IMR-90 (cell line): ENCODE results near the gene ERCC8. TPM values are rescaled to one million over a fixed set of nuclear protein-coding genes. Genes with fewer than 3 reads are reported as not detected.

ENCODE experiments used
- ATAC-seq: fragments of 200-7000 bp; cut with Tn5 transposase; 2 replicates; pipeline ENCODE4 v1.9.1; 2020; ENCODE audit warnings: low read depth, mild to moderate bottlenecking, moderate library complexity
- BruUV-seq: library from RNA; stranded (reverse); fragments of 400-500 nt; replicated peaks from 2 replicates; lab custom pipeline; 2021; lab: Mats Ljungman, UMichigan
- CTCF ChIA-PET: fragments of 300-600 bp; formaldehyde crosslinking; extraction: SDS; loops from one replicate; lab custom pipeline; 2021; ENCODE audit warnings: antibody characterized with exemption; lab: Yijun Ruan, JAX
- POLR2A ChIA-PET: fragments of 300-600 bp; sonication (Branson Sonifier 250); formaldehyde crosslinking; loops from one replicate; lab custom pipeline; 2022; ENCODE audit warnings: antibody characterized with exemption; ENCODE audit not compliant: unreplicated experiment; lab: Charles Lee
- DNase-seq: peaks from one replicate; pipeline ENCODE4 v3.0.0; 2013
- H2AFZ ChIP-seq: replicated peaks from 2 replicates; pipeline ENCODE3; 2013; ENCODE audit warnings: low read length, mild to moderate bottlenecking; ENCODE audit not compliant: poor library complexity
- H2AK5ac ChIP-seq: 2 replicates; pipeline ENCODE4 v1.6.1; 2013; ENCODE audit warnings: low read depth, low read length, inconsistent platforms
- H2AK9ac ChIP-seq: replicated peaks from 2 replicates; pipeline ENCODE3; 2013; ENCODE audit warnings: mild to moderate bottlenecking, low read depth, low read length, moderate library complexity; ENCODE audit not compliant: poor library complexity
- H2BK120ac ChIP-seq: 2 replicates; pipeline ENCODE4 v1.6.1; 2013; ENCODE audit warnings: low read depth, low read length, inconsistent platforms
- H2BK15ac ChIP-seq: 3 replicates; pipeline ENCODE4 v1.6.1; 2013; ENCODE audit warnings: low read depth, low read length, inconsistent platforms
- H2BK20ac ChIP-seq: 2 replicates; pipeline ENCODE4 v1.6.1; 2013; ENCODE audit warnings: low read depth, mild to moderate bottlenecking, inconsistent platforms, low read length, moderate library complexity
- H2BK5ac ChIP-seq: 2 replicates; pipeline ENCODE4 v1.6.1; 2013; ENCODE audit warnings: mild to moderate bottlenecking, low read depth, low read length, inconsistent platforms; ENCODE audit not compliant: poor library complexity, severe bottlenecking
- H3K14ac ChIP-seq: replicated peaks from 2 replicates; pipeline ENCODE4 v1.6.1; 2013; ENCODE audit warnings: low read depth, low read length, inconsistent platforms
- H3K18ac ChIP-seq: 2 replicates; pipeline ENCODE4 v1.6.1; 2013; ENCODE audit warnings: low read depth, low read length, control low read depth
- H3K23ac ChIP-seq: 2 replicates; pipeline ENCODE4 v1.6.1; 2013; ENCODE audit warnings: low read depth, low read length, inconsistent platforms
- H3K27ac ChIP-seq: 2 replicates; pipeline ENCODE4 v1.5.1; 2013; ENCODE audit warnings: mild to moderate bottlenecking, control low read depth, low read length; ENCODE audit not compliant: insufficient read depth
- H3K27me3 ChIP-seq: 2 replicates; pipeline ENCODE4 v1.6.1; 2013; ENCODE audit warnings: low read length; ENCODE audit not compliant: control insufficient read depth, insufficient read depth
- H3K36me3 ChIP-seq: 2 replicates; pipeline ENCODE4 v1.6.1; 2013; ENCODE audit warnings: low read length, mixed read lengths; ENCODE audit not compliant: control insufficient read depth, insufficient read depth
- H3K4ac ChIP-seq: 2 replicates; pipeline ENCODE4 v1.6.1; 2013; ENCODE audit warnings: low read depth, low read length, inconsistent platforms
- H3K4me1 ChIP-seq: 2 replicates; pipeline ENCODE4 v1.6.1; 2013; ENCODE audit warnings: low read length, mixed read lengths; ENCODE audit not compliant: control insufficient read depth, insufficient read depth
- H3K4me2 ChIP-seq: 2 replicates; pipeline ENCODE4 v1.6.1; 2013; ENCODE audit warnings: low read depth, mild to moderate bottlenecking, control low read depth, low read length, moderate library complexity
- H3K4me3 ChIP-seq: 2 replicates; pipeline ENCODE4 v1.5.1; 2013; ENCODE audit warnings: low read depth, mild to moderate bottlenecking, control low read depth, low read length, moderate library complexity; ENCODE audit not compliant: insufficient read depth
- H3K56ac ChIP-seq: 2 replicates; pipeline ENCODE4 v1.6.1; 2013; ENCODE audit warnings: low read length, inconsistent platforms; ENCODE audit not compliant: insufficient read depth; ENCODE audit errors: extremely low read depth
- H3K79me1 ChIP-seq, 2 experiments: 2 replicates each; pipeline ENCODE4 v1.6.1; 2013; ENCODE audit warnings: low read length in 2 of 2, inconsistent platforms in 1 of 2, low read depth in 1 of 2
- H3K9ac ChIP-seq: 2 replicates; pipeline ENCODE4 v1.6.1; 2013; ENCODE audit warnings: low read depth, low read length, control low read depth
- H3K9me1 ChIP-seq: 2 replicates; pipeline ENCODE4 v1.6.1; 2013; ENCODE audit warnings: low read length, inconsistent platforms; ENCODE audit not compliant: insufficient read depth
- H3K9me3 ChIP-seq: 2 replicates; pipeline ENCODE4 v1.6.1; 2013; ENCODE audit warnings: low read length; ENCODE audit not compliant: control insufficient read depth, insufficient read depth
- H4K20me1 ChIP-seq: 2 replicates; pipeline ENCODE4 v1.6.1; 2013; ENCODE audit warnings: low read length, inconsistent platforms; ENCODE audit not compliant: insufficient read depth
- H4K5ac ChIP-seq: 2 replicates; pipeline ENCODE4 v1.6.1; 2013; ENCODE audit warnings: mild to moderate bottlenecking, low read depth, low read length, control low read depth
- H4K8ac ChIP-seq, 2 experiments: 2 replicates each; pipeline ENCODE4 v1.6.1; 2013; ENCODE audit warnings: low read depth in 2 of 2, low read length in 2 of 2, control low read depth in 1 of 2, inconsistent platforms in 1 of 2
- H4K91ac ChIP-seq: 2 replicates; pipeline ENCODE4 v1.6.1; 2013; ENCODE audit warnings: low read depth, low read length, inconsistent platforms; ENCODE audit not compliant: insufficient read depth
- POLR2A ChIP-seq: IDR thresholded peaks from 2 replicates; pipeline ENCODE4 v1.6.1; 2012; ENCODE audit warnings: mild to moderate bottlenecking, low read depth, low read length
- RFX5 ChIP-seq: IDR thresholded peaks from 2 replicates; pipeline ENCODE4 v1.8.0; 2012; ENCODE audit warnings: low read depth, mild to moderate bottlenecking, low read length, moderate library complexity
- WGBS, 2 experiments: methylation state at CpG; one replicate each; pipeline versions ENCODE4 v1.1.5 to v1.1.7; 2013; ENCODE audit warnings: missing lambda C conversion rate in 2 of 2; ENCODE audit not compliant: insufficient read length in 1 of 2; ENCODE audit errors: extremely low coverage in 2 of 2; 5-methylcytosine and 5-hydroxymethylcytosine counted together
- dilution Hi-C: fragments of 300-500 bp; cut with HindIII; formaldehyde crosslinking; loops from one replicate; pipeline ENCODE4 v1.14.3; 2018; ENCODE audit warnings: low sequenced_read_pairs; ENCODE audit not compliant: unreplicated experiment
- in situ Hi-C: fragments of 300-500 bp; cut with MboI; formaldehyde crosslinking; loops from 3 replicates; pipeline ENCODE4 v1.14.3; 2019; ENCODE audit warnings: low sequenced_read_pairs, inconsistent platforms, mixed read lengths
- intact Hi-C: fragments of 100-400 bp; cut with micrococcal nuclease; formaldehyde crosslinking; loops from 2 replicates; pipeline ENCODE4 v1.10.0; 2022
- polyA plus RNA-seq, 3 experiments: library from polyadenylated mRNA; depleted of rRNA; stranded (reverse); fragments of >200 nt; gene quantifications; 2 replicates each; pipeline ENCODE4 v1.2.3, GENCODE V29; 2012; ENCODE audit warnings: low replicate concordance in 1 of 3
- total RNA-seq: library from RNA; depleted of rRNA; stranded (reverse); fragments of >200 nt; gene quantifications from 2 replicates; pipeline ENCODE4 v1.2.3, GENCODE V29; 2012

The ERCC8 gene
- total and polyA plus RNA-seq, 2 of the 4 experiments (the other 2 are of a cell fraction), result 12.6 to 29.2 TPM

DNA sequence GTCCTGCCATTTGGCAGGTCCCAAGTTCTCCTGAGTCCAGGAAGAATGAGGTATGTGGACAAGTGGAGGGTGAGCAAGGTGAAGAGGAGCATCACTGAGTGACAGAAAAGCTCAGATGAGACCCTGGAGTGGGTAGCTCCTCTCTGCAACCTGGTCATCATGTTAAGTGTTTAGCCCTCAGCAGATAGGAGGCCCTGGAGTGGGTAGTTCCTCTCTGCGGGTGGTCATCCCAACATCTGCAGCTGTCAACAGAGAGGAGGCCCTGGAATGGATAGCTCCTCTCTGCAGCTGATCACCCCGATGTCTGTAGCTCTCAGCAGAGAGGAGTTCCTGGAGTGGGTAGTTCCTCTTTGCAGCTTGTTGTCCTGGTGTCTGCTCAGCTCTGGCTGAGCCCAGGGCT is 48.6 kb upstream of the ERCC8 start:
- H3K36me3 ChIP-seq, result no peaks in the 10 kb centered on the region
- peaks cover 9 to 17% of the 10 kb centered on the region in 2 experiments for H3K79me1 ChIP-seq
- no peak overlapping the region for H3K18ac ChIP-seq
- TF ChIP-seq RFX5 (no peak), POLR2A (no peak)
- peaks cover 7% of the 10 kb centered on the region; the same call in 1 of the 2 replicates for H4K20me1 ChIP-seq
- no peak overlapping the region for H2AK9ac ChIP-seq
- no peak overlapping the region for H4K8ac ChIP-seq
- no peak overlapping the region for H2BK5ac ChIP-seq
- intact Hi-C loops, result no loop called here
- in situ Hi-C loops, result no loop called here
- H2BK120ac ChIP-seq, result no peak overlapping the region
- no peak overlapping the region for H3K14ac ChIP-seq
- H3K4me2 ChIP-seq, result no peak overlapping the region
- ATAC-seq, result no peak
- no peak overlapping the region for H2AFZ ChIP-seq
- ChIA-PET CTCF (no interaction called here), POLR2A (no interaction called here)
- no peak overlapping the region for H2BK15ac ChIP-seq
- no peak overlapping the region for H4K91ac ChIP-seq
- DNase-seq, result no peak
- H3K56ac ChIP-seq, result no peak overlapping the region
- H3K27ac ChIP-seq, result no peak overlapping the region
- no CpG with 5 or more reads among the region's 2 CpGs for WGBS, 2 experiments
- no peak overlapping the region for H3K4ac ChIP-seq
- no peak overlapping the region for H2AK5ac ChIP-seq
- H3K23ac ChIP-seq, result no peak overlapping the region
- H3K9ac ChIP-seq, result no peak overlapping the region
- H3K9me1 ChIP-seq, result 0 out of 2 replicates have a peak, but pooled peaks cover 5% of the 10 kb centered on the region
- H3K4me1 ChIP-seq, result no peaks in the 10 kb centered on the region
- H3K4me3 ChIP-seq, result no peak overlapping the region
- no peaks in the 10 kb centered on the region for H3K27me3 ChIP-seq
- H2BK20ac ChIP-seq, result no peak overlapping the region
- no TSS peak for BruUV-seq
- H4K5ac ChIP-seq, result no peak overlapping the region
- dilution Hi-C loops, result no loop called here
- peaks cover 4% of the 10 kb centered on the region; the same call in 1 of the 2 replicates for H3K9me3 ChIP-seq
